GM10847 (cell line): ENCODE data around the gene PNKD.

ENCODE experiments used
- POLR2A ChIP-seq: IDR thresholded peaks from 2 replicates; pipeline ENCODE4 v1.6.1; 2011; ENCODE audit not compliant: insufficient read length; ENCODE audit errors: extremely low read depth

Gene PNKD

DNA sequence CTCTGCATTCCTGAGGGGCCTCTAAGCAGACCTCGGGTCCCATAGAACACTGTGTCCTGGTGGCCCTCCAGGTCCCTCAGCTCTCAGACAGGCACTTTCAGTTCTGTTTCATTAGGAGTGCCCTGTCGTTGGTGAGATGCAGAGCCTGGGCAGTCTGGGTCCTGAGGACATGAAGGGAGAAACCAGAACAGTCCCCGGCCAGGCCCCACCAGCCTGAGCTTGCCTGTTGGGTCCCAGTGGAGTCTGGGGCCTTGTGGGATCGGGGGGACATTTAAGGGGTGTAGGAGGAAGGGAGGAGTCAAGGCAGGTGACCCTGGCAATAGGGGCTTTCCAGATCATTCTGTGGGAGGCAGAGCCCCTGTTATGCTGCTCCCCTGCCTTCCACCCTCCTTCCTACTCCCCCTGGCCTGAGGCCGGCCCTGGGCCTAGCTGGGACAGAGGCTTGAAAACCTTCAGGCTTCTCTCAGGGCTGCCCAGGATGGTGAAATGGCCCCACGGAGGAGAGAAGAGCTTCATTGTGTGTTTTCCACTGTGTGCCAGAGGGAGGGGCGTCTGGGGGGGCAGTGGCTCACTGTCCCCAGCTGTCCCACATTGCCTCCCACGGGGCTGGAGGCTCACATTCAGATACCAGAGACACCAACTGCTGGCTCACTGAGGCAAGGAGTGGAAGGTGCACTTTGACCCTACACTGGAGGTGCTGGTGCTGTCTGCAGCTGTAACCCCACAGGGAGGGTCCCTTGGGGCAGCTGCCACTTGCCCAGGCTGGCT, 59.7 kb downstream of the PNKD start:
- TF ChIP-seq POLR2A = peak; percentile 12

DNA sequence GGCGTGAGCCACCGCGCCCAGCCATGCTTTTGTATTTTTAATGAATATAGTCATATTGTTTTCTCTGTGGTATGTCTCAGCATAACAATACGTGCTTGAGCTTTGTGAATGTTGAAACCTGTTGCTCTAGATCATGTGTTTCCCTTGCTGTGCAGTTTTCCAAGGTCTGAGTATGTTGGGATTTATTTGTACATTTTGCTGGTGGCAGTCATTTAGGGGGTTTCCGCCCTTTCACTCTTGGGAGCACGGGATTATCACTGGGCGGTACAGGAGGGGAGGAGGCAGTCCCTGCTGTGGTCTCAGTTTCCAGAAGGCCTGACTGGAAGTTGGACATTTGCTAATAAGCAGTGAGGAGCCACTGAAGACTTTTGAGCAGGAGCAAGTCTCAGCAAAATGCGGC, 61.4 kb downstream of the PNKD start:
- no peak for TF ChIP-seq POLR2A

DNA sequence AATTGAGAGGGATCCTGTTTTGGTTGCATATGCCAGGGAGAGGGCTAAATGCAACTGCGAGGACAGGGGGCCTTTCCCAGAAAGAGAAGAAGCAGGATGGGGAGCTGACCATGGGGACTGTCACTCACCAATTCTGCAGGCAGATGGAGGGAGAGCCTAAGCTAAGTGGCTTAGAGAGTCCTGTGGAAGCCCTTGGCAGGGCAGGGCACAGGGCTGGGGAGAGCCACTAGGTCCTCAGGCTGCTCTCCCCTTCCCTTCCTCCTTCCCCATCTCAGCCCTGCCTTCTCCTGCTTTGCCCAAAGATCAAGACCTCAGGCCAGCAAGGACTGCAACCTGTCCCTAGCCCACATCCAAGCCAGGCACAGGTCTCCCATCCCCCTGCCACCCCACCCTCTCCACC, 62.0 kb downstream of the PNKD start:
- no peak for TF ChIP-seq POLR2A

DNA sequence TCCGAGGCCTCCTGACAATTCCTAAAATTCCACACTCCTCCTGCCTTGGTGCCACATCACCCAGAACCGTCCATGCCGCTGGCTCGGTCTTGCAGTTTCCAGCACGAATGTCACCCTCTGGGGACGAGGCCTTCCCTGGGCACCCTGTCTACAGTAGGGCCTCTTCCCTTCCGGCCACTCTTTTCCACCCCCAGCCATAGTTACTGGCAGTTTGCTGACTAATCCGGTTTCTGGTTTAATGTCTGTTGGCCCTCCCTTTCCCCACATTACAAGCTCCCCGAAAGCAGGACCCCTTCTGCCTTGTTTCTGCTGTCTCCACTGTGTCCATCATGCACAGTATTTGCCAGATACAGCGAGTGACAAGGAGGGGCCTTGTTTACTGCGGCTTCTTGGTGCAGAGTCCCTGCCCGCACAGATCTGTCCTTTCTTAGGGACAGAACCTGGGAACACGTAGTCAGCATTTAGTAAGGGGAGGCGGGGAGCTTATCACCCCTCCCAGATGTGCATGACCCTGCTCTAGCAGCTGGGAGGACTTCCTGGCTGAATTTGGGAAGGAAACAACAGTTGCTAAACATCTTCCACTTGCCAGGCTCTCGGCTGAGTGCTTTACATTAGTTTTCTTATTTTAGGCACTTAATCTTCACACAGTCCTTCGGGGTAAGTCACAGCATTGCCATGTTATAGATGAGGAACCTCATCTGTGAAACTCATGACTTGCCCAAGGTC, 62.8 kb downstream of the PNKD start:
- TF ChIP-seq POLR2A = no peak

DNA sequence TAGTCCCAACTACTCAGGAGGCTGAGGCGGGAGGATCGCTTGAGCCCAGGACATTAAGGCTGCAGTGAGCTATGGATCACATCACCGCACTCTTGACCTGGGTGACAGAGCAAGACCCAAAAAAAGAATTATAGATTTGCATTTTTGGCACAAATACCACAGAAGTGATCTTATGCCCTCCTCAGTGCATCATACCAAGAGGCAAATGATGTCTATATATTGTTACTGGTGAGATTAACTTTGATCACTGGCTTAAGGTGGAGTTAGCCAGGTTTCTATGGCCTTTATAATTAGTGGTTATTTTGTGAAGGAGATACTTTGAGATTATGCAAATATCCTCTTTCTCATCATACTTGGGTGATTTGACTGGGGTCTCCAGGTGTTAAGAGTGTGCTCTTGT, 64.2 kb downstream of the PNKD start:
- no peak for TF ChIP-seq POLR2A

DNA sequence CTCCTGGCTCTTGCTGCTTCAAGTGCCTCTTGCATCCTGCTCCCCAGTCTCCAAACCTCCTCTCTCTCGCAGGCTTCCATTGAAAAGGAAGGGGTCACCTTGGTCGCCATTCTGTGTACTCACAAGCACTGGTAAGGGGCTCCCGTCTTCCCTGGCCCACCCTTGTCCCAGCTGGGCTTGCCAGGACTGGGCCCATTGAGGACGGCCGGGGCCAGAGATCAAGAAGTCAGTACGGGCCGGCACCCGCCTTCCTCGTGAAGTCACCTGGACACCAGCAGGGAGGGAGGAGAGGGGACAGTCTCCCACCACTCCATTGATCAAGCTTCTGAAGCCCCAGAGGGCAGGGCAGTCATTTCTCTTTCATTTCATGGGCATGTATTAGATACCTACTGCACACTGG, 70.3 kb downstream of the PNKD start:
- TF ChIP-seq POLR2A = no peak

DNA sequence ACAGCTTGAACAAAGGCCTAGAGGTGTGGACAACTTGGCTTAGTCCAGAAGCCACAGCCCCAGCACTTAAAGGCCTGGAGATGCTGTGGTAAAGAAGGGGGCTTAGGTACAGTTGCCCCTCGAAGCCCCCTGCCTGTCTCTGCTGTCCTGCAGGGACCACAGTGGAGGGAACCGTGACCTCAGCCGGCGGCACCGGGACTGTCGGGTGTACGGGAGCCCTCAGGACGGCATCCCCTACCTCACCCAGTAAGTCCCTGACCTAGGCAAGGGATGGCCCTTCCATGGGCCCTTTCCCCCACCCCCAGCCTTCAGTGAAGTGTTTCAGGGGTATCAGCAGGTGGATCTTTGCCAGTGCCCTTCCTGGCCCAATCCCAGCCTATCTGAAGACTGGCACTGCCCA, 71.1 kb downstream of the PNKD start:
- no peak for TF ChIP-seq POLR2A

DNA sequence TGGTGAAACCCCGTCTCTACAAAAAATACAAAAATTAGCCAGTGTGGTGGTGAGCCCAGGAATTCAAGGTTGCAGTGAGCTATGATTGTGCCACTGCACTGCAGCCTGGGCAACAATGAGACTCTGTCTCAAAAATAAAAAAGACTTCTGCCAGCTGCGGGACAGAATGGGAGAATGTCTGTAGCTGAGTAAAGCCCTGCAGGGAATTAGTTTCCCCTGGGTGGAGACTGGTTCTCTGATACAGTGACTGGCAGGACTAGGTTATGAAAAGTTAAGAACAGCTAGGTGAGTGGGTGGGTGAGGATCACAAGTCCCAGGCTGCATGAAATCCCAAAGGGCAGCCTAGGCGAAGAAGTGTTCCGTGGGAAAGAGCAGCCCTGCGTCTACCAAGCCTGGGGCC, 72.5 kb downstream of the PNKD start:
- no peak for TF ChIP-seq POLR2A

DNA sequence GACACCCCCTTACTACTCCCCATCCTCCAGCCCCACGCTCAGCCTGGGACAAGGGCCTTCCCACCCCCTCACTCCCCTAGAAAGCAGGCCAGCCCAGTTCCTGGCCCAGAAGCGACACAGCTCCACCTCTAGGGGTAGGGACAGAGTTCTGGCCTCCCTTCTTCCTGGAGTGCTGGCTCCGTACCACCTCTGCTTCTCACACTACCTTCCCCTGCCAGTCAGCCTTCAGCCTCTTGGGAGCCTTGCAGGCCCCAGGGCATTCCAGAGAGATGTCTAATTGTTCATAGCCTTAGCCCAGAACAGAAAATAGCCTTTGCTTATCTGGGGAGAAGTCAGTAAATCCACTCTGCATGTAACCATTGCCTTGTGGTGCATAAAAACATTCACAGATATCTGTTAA, 73.3 kb downstream of the PNKD start:
- no peak for TF ChIP-seq POLR2A

DNA sequence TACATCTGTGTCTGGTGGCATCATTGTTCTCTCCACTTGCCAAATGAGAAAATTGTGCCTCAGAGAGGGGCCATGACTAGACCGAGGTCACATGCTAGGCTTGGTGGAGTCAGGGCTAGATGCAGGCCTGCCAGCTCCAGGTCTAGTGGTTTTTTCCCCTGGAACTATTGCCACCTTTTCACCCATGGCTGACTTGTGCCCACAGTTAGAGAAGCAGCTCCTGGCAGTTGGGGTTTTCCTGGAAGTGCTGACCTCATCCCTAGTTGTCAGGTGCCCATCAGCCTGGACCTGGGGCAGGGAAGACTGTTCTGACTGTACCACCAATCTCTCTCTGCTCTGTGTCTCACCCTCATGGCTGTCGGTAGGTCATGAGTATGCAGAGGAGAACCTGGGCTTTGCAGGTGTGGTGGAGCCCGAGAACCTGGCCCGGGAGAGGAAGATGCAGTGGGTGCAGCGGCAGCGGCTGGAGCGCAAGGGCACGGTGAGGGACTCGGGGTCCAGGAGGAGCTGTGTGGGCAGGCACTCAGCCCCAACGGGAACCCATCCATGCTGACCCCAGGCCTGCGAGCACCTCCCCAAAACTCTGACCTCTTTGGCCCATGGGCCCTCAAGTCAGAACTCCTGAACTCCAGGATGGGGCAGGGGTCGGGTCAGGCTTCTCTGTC, 73.9 kb downstream of the PNKD start:
- no peak for TF ChIP-seq POLR2A

DNA sequence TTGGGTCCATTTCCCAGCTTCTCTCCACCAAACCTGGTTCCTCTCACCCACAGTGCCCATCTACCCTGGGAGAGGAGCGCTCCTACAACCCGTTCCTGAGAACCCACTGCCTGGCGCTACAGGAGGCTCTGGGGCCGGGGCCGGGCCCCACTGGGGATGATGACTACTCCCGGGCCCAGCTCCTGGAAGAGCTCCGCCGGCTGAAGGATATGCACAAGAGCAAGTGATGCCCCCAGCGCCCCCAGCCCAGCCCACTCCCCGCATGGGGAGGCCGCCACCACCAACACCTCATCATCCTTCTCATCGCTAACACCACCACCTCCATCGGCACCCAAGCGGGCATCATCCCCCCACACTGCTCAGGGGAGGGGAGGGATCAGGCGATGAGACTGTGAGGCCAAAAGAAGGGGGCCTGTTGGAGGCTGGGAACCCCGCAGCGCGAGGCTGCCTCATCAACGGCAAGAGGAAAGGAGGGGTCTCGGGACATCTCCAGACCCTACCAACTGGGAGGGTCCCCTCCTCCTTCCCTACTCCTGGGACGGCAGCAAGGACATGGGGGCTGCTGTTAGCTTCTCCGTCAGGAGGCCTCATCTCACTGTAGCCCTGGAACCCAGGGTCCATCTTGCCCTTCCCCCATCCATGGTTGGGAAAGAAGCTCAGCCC, 74.6 kb downstream of the PNKD start:
- TF ChIP-seq POLR2A = no peak

DNA sequence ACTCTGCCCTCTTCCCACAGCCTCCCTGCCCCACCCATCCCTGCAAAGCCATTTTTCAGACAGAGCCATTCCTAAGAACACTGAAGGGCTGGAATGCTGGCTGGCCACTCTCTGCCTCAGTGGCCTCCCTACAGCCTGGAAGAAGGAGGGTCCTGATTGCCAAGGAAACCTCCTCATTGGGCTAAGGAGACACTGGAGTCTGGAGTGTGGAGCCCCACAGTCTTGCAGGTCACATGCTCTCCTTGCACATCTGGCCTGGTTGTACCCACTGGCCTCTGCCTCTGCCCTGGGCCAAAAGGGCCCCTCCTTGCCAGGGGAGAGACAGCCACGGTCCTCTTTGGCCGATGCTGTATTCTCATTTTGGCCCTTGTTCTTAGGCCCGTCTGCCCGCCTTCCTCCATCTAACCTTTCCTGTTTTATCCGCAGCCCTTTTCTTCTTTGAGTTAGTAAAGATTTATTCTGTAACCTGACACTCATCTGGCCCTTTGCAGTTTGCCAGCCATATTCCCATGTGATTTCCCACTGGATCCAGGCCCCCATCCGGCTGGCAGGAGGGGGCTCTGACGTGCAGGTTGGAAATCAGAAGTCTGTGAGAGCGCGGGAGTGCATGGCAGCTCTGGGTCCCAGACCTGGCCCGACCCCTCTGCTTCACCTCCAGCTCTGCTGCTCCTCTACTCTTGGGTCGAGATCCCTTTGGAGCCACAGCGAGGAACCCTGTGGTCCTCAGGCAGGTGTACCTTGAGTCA, 75.3 kb downstream of the PNKD start:
- no peak for TF ChIP-seq POLR2A

DNA sequence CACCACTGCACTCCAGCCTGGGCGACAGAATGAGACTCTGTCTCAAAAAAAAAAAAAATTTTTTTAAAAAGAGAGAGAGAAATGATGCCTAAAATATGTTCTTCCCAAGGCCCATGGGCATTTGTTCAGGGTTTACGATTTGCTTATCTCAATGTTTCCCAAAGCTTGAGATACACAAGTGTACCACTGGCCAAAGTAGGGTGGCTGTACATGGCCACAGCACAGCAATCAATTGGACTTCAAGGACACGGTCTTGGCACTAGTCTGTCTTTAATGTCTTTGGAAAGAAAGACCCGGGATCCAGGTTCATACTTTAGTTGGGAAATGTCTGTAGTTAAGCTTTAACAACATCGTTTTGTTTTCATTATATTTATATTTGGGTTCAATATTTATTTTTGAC, 76.9 kb downstream of the PNKD start:
- TF ChIP-seq POLR2A = no peak

DNA sequence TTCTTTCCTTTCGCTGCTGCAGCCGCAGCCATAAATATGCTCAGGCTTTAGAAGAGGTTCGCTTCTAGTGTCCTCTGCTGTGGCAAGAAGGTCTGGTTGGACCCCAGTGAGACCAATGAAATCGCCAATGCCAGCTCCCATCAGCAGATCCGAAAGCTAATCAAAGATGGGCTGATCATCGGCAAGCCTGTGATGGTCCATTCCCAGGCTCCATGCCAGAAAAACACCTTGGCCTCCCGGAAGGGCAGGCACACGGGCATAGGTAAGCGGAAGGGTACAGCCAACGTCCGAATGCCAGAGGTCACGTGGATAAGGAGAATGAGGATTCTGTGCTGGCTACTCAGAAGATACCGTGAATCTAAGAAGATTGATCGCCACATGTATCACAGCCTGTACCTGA, 83.7 kb downstream of the PNKD start:
- no peak for TF ChIP-seq POLR2A

DNA sequence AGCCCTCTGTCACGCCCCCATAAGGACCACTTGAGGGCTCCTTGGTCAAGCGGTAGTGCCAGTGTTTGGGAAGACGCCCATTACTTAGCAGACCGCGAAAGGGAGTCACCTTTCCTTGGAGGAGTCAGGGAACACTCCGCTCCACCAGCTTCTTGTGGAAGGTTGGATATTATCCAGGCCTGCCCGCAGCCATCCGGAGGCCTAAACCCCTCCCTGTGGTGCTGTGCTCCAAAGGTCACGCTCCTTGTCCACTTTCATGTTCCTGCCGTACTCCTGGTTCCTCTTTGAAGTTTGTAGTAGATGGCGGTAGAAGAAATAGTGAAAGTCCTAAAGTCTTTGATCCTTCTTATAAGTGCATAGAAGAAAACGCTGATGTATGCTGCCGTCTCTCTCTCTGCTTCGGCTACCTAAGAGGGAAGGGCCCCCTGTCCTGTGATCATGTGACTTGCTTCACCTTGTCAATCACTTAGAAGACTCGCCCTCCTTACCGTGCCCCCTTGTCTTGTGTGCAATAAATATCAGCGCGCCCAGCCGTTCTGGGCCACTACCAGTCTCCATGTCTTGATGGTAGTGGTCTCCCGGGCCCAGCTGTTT, 84.6 kb downstream of the PNKD start:
- TF ChIP-seq POLR2A = no peak
